Smooth muscle cell of the brain vasculature (primary cell): ENCODE measurements around the gene KATNBL1.

ENCODE experiments used
- DNase-seq: peaks from one replicate; pipeline ENCODE4 v3.0.0-alpha.2; 2012; ENCODE audit warnings: low read depth, low spot score

Gene KATNBL1, protein sequence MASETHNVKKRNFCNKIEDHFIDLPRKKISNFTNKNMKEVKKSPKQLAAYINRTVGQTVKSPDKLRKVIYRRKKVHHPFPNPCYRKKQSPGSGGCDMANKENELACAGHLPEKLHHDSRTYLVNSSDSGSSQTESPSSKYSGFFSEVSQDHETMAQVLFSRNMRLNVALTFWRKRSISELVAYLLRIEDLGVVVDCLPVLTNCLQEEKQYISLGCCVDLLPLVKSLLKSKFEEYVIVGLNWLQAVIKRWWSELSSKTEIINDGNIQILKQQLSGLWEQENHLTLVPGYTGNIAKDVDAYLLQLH

DNA sequence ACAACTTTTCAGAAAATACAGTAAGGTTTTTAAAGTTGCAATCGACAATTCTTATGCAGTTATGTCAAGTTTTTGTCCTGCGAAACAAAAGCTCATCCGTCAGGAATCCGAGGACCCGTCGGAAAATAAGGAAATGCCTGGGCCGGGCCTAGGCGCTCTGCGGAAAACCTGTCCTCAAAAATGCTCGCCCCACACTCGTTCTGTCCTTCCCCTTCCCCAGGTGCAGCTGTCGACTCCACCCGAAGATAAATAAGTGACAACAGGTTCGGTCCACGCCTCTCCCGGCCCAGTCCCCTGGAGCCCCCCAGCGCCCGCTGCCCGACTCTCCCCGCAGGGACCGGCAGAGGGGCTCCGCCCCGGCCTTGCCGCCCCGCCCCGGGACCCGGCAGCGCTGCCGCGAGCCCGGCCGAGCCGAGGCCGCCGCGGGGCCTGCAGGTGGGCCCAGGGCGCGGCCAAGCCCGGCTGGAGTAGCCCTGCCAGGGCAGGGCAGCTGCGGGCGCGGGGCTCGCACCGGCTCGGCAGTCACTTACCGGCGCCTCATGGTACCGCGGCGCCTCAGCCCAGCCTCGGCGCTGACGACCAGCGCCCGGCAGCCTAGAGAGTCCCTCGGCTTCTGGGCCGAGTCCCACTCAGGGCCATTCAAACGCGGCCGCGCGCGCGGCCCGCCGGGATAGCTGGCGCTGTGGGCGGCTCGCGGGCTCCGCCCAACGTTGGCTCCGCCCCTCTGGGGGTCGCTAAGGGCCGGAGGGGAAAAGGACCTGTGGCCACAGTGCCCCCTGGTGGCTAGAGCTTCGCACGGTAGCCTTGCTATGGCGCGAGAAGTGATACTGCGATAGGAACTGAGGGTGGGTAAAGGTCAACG is at the start of gene KATNBL1:
Gene KATNBL1, minus strand, starts transcription at position 676 of the 862 bp plus-strand sequence. CDS start 46,420 bp downstream, outside the sequence.
- DNase-seq, result peak; percentile 85

DNA sequence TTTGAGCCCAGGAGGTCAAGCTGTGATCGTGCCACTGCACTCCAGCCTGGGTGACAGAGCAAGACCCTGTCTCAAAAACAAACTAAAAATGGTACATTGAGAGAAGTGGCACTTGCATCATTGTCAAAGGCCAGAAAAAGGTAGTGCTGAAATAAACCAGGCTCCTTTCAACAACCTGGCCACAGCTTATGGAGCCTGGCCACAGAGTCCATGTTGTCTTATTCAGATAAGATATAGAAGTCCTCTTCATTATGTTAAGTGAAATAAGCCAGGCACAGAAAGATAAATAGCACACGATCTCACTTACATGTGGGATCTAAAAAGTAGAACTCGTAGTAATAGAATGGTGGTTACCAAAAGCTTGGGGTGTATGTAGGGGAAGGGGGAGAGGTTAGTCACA is 49.7 kb upstream of the KATNBL1 start:
- DNase-seq, result no peak

DNA sequence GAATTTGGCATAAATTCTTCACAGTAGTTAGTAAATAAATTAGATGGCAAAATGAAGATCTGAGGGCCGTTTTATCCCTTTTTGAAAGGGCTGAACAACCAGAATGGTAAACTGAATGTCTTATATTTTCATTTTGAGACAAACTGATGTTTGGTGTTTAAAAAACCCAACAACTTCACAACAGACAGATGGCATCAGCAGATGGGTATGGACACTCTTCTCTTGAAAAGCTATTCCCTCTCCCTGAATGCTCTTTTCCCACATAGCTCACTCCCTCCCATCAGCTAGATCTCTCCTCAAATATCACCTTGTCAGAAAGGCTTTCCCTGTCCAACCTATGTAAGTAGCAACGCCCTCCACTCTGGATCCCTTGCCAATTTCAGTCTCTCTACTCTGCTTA is 48.3 kb upstream of the KATNBL1 start:
- DNase-seq, result no peak

DNA sequence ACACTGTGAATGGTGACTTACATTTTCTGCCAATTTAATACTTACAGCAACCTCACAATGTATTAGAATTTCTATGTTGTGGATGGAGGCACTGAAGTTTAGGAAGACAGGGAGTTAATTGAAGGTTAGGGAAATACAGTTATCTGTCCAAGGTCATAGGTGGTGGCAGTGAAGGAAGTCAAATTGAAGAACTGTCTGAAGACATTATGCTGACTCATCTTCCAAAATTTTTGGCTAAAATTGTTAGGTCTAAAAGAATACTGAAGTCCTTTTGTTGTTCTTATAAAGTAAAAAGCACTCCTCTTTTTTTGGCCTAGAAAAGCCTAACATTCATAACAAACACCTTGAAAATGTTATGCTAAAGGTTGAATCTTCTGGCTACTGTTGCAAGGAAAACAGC is 42.6 kb upstream of the KATNBL1 start:
- DNase-seq, result no peak

DNA sequence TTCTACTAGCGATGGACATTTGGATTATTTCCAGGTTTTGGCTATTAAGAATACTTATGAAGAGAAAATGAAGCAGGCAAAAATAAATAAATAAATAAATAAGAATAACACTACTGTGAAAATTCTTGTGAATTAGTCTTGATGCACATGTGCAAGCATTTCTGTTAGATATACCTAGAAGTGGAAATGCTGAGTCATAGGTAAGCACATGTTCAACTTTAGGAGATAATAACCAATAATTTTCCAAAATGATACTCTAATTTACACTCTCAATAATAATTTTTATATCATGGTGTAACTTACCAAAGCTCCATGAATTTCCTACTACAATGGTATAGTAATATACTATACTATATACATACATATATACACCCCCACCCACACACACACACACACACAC is 38.3 kb upstream of the KATNBL1 start:
- DNase-seq, result no peak

DNA sequence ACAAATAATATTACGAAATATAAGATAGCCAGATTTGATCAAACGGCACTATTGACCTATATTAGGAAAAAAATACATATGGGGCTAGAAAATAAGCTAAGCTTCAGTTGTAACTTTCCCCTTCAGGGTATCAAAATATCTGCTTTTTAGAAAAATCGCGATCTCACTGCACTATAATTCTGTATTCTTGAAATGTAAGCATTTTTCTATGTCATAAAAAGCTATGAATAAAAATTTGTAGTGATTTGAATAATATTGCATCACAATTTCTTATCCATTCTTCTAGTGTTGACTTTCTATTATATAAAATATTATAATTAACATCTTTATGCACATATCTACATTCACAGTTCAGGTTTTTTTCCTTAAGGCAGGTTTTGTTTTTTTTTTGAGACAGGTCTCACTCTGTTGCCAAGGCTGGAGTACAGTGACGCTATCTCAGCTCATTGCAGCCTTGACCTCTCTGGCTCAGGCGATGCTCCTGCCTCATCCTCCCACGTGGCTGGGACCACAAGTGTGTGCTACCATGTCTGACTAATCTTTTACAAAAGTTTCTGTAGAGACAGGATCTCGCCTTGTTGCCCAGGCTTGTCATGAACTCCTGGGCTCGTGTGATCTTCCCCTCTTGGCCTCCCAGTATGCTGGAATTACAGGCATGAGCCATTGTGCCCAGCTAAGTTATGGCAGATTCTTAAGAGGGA is 36.5 kb upstream of the KATNBL1 start:
- DNase-seq, result no peak

DNA sequence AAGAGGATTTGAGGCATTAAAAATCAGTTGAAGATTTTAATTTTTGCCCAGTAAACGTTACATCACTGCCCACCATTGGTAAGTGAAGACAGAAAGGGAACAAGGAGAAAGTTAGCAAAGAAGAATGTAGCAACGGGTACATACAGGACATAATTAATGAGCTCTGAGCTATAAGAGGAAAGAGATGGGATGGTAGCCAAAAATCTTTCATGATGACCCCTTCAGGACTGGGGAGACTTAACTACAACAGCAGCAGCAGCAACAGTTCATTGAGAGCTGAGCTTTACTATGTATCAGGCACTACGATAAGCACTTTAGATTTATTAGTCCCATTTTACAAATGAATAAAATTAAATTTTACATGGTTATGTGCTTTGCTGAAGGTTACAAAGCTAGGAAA is 33.3 kb upstream of the KATNBL1 start:
- no peak for DNase-seq

DNA sequence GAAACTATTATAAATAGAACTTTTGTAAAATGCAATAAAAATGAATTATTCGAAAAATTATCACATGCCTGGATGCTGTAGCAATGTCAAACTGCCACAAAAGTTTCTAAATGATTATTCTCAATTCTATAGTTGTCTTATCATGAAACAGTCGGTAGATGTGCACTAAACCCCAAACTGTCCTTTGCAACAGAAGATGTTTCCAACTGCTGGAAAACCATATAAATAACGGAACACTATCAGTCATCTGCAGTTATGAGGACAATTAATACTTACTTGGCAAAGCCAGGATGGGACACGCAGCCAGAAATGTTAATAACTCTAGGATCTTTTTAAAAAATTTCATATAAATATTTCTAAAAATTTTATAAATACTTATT is 32.4 kb upstream of the KATNBL1 start:
- no peak for DNase-seq

DNA sequence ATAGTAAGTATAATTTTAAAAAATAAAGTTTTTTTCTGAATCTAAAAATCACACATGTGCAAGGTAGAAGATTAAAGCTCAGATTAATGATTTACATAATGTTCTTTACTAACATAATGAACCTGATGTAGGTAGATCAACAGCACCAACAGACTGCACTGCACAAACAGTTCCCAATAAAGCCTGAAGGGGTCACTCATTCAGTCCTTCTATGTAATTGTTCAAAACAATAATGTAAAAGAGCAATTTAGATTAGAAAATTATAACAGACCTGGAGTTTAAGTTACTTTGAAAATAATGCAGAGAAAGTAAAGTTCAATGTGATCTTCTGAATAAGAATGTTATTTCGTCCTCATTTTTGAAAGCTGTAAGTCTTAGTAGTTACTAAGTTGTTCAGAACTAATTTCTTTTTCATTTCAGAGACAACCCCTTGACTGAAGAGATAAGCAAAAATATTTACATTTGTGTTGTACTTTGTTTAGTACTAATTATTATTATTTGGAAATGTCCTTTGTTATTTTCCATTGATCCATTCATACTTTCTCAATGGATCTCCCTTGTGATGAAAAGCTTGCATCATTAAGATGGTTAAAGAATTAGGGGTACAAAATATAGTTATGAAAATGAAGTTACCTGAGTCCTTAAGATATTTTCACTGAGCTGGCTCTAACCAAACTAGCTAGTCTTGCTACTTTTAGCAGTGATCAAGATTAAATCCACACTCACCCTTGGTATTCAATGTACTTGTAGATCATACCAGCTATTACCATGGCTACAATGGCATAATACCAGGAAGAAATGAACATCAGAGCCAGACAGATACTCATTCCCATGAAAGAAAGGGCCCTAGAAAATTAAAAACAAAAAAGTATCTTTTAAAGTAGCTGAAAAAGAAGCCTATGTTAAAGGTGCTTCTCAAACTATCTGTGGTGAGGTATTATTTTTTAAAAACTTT is 31.8 kb upstream of the KATNBL1 start:
- DNase-seq, result peak; percentile 3

DNA sequence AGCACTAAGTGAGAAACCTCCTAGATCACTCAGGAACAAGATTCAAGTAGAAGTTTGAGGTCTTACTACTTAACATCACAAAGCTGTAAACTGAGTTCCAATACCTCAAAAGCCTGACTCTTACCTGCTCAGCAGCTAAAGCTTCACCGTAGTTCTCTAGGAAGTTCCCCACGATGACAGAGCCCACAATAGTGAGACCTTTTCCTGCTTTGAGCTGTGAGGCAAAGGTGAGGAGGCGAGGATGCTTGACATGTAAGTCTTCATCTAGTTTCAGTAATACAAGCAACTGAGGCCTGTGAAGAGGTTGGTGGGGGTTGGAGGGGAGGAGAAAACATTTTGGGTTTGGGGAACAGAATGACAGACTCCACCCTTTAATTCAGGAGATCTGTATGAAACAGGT is 30.6 kb upstream of the KATNBL1 start:
- DNase-seq, result no peak

DNA sequence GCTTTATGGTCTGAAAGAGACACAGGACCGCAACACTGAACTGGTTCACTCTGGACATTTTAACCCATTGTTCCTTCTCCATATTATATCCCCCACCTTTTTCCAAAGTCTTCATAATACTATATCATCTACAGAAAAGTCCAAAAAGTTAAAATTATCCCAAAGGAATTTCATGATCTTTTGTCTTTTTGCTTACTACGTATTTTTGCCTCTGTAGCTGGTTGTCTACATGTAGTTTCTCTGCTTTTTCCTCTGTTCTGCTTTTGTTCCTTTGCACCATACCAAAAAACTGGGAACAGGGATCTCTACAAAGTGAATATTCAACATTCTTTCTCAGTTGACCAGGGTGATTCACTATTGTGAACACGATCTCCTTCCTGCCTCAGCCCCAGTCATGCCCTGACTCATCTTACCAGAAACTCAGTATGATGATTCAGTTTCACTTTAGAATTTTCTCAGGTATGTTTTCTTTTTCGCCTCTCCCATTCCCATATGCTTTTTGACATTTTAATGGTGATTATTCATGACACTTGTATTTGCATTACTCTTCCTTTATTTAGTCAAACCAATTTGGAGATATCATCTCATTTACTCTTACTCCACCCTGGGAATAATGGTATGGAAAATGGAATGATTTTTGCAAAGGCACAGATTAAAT is 29.4 kb upstream of the KATNBL1 start:
- DNase-seq, result peak; percentile 12

DNA sequence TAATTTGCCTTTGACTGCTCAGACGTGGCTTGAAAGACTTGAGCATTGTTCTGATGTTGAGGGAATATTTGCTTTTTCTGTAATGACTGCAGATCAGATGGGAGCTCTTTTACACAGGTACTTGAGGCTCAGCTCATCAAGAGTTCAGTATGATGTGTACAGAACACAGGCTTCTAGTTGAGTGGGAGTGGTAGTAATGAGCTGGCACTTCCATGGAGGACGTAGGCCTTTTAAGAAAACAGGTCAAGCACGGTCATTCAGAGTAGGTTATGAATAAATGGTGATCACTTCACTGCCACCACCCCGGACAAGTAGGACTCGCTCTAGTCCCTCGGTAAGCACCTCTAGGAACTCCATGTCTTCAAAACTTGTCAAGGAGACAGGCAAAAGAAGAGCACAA is 23.7 kb upstream of the KATNBL1 start:
- DNase-seq, result no peak

DNA sequence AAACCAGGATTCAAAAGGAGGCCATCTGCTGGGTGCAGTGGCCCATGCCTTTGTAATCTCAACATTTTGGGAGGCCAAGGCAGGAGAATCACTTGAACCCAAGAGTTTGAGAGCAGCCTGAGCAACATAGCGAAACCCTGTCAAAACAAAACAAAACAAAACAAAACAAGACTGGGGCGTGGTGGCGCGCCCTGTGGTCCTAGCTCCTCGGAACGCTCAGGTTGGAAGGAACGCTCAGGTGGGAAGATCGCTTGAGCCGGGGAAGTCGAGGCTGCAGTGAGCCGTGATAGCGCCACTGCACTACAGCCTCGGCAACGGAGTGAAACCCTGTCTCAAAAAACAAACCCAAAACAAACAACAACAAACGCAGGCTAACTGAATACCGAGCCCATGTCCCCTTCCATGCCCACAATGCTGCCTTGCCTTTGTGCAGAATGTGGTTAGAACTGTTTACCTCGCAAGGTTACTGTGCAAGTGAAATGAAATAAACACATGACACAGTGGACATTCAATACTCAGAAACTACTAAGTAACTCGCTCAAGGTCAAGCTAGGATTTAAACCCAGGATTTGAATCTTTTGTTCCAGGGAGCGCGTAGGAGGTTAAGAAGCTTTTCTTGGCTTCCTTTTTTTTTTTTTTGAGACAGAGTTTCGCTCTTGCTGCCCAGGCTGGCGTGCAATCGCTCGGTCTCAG is 14.2 kb upstream of the KATNBL1 start:
- DNase-seq, result no peak

DNA sequence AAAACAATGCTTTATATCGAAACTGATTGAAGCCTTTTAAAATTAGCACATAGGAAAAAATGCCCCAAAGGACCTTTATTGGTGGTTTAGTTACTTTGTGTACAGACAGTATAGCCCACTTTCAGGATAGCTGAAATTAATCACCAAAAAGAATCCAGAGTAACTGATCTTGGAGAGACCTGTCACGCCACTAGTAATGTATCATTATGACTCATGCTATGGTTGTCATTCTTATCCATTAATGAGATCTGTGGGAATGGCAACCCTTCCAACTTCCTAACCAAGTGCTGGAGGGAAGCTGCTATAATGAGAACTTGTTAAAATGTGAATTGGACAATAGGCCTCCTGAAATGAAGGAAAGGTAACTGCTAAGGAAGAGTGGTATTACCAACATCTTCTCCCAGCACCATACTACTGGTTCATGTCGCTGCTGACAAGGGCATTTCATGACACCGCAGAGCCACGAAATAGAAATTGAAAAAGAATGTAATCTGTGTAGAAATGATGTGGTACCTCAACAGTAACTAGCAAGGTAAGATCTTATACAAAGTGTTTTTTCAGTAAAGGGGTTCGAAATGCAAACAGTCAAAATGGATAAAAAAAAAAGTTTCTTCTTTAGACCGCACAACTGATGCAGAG is 7.8 kb upstream of the KATNBL1 start:
- no peak for DNase-seq

DNA sequence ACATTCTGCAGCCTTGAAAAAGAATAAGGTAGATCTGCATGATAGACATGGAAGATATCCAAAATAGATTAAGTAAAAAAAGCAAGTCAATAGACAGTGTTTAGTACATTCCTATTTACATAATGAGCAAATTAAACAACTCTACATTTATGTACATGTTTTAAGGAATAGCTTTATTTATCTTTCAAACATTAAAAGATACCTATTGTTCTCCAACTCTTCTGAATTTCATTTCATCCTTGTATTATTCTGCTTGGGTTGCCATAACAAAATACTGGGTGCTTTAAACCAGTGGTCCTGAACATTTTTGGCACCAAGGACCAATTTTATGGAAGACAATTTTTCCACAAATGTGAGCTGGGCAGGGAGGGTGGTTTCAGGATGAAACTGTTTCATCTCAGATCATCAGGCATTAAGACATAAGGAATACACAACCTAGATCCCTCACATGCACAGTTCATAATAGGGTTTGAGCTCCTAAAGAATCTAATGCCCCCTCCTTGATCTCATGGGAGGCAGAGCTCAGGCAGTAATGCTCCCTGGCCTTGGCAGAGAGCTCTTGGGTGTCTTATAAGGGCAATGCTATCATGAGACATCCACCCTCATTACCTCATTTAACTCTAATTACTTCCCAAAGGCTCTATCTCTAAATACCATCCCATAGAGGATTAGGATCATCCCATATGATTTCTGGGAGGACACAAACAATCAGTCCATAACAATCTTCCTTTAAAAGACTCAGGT is 6.8 kb upstream of the KATNBL1 start:
- DNase-seq, result no peak

DNA sequence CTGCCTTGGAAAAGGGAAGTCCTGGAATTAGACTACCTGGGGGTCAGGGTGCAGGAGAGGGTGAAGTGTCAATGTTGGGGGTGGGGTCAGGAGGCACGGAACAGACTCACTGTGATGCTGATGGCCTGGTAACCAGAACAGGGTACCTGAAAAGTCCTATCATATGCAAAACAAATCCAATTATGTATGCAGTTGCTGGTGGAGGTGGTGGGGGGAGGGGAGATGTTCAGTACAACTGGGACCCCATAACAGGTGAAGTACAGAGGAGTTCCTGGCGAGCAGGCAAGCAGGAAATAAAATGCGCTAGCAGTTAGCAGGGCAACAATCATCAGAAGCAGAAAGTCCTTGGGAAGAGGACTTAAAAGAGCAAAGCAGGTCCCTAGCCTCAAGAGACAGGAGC is 4.2 kb upstream of the KATNBL1 start:
- DNase-seq, result no peak

DNA sequence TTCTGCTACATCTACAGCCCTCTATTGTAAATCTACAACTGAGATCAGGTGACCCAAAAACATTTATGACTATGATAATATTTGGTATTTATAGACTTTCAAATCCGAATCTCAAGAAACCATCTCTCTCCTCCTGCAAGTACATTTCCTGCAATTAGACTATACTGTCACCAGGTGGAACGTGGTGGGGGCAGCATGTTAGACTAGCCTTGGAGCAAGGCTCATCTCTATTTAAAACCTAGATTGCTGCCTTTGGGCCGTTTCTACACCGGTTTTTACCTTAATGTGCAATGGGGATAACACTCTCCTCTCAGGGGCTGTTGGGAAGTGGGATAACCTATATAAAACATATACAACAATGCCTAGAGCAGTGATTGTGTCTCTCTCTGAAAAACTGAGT is 3.8 kb upstream of the KATNBL1 start:
- no peak for DNase-seq

DNA sequence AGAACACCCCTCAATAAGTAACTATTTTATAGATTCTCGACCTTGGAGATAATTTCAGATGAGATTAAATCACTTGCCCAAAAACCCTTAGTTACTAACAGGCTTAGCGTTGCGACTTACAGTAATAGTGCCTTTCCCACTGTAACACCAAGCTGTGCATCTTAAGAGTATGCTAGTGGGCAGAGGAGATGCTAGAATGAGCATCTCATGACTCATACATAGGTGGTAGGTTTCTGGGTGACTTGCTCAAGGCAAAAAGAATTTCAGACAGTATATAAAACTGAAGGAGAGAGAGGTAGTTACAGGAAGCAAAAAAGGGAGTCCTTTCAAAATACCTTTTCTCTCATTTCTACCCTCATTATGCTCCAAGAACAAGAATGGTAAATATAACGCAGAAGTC is 3.9 kb downstream of the KATNBL1 start:
- DNase-seq, result no peak

DNA sequence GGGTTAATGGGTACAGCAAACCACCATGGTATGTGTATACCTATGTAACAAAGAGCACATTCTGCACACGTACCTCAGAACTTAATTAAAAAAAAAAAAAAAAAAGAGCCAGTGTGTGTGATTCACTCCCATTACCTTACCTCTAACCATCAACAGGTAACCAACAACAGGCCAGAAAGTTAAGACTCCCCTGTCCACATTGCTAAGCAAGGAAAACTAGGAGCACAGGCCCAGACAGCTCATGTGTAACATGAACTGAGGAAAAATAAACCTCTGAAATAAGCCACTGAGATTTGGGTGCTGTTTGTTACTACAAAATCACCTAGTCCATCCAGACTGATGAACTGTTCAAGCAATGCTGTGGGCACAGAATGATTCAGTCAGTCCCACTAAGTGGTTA is 6.0 kb downstream of the KATNBL1 start:
- DNase-seq, result no peak
